GM12878 (cell line): Measurements from ENCODE around the gene DIDO1. TPM values are rescaled to one million over a fixed set of nuclear protein-coding genes. Genes with fewer than 3 reads are reported as not detected.
A peak's percentile ranks its signal among the peaks of the same experiment; 100 is the strongest.

Source experiments
- ATAC-seq: fragments of 200-7000 bp; cut with Tn5 transposase; 3 replicates; pipeline ENCODE4 v1.9.1; 2020; ENCODE audit warnings: mild to moderate bottlenecking, moderate library complexity
- BruUV-seq: library from RNA; stranded (reverse); fragments of 400-500 nt; replicated peaks from 2 replicates; lab custom pipeline; 2021; lab: Mats Ljungman, UMichigan
- CTCF ChIA-PET: fragments of 300-600 bp; sonication (Branson Sonifier 250); formaldehyde crosslinking; extraction: SDS; loops from one replicate; lab custom pipeline; 2021; ENCODE audit warnings: inconsistent platforms; lab: Yijun Ruan, JAX
- POLR2A ChIA-PET: fragments of 350-600 bp; formaldehyde crosslinking; extraction: SDS; loops from one replicate; lab custom pipeline; 2021; ENCODE audit warnings: inconsistent platforms; lab: Charles Lee
- RAD21 ChIA-PET: fragments of 300-600 bp; sonication (Branson Sonifier 250); formaldehyde crosslinking; loops from one replicate; lab custom pipeline; 2023; ENCODE audit warnings: antibody characterized with exemption; ENCODE audit not compliant: unreplicated experiment; lab: Charles Lee
- SMC1A ChIA-PET: fragments of 300-600 bp; sonication (Branson Sonifier 250); formaldehyde crosslinking; loops from one replicate; lab custom pipeline; 2023; ENCODE audit not compliant: unreplicated experiment, uncharacterized antibody; lab: Charles Lee
- DNase-seq: peaks from one replicate; pipeline ENCODE4 v3.0.0-alpha.2; 2011; ENCODE audit warnings: low read depth, low spot score
- FAIRE-seq: peaks from 3 replicates; lab custom pipeline; 2011; peaks lifted over from hg19 to GRCh38; lab: Jason Lieb, UNC
- H2AFZ ChIP-seq: 2 replicates; pipeline ENCODE4 v1.6.0; 2011; ENCODE audit warnings: low read depth, low read length, control low read depth; ENCODE audit not compliant: control insufficient read depth
- H3K27ac ChIP-seq: 2 replicates; pipeline ENCODE4 v1.5.1; 2011; ENCODE audit warnings: control low read depth; ENCODE audit not compliant: control insufficient read depth, insufficient read depth
- H3K27me3 ChIP-seq, 2 experiments: replicated peaks in 1 of 2; 2 replicates each; pipeline versions ENCODE4 v1.6.0 to v1.6.1; 2011; ENCODE audit warnings: low read length in 1 of 2; ENCODE audit not compliant: control insufficient read depth in 2 of 2, insufficient read depth in 2 of 2
- H3K36me3 ChIP-seq, 2 experiments: 2 replicates each; pipeline ENCODE4 v1.5.1; 2011; ENCODE audit warnings: low read length in 1 of 2; ENCODE audit not compliant: control insufficient read depth in 2 of 2, insufficient read depth in 2 of 2
- H3K4me1 ChIP-seq: 2 replicates; pipeline ENCODE4 v1.6.1; 2011; ENCODE audit warnings: mild to moderate bottlenecking, low read length, moderate library complexity, mixed read lengths; ENCODE audit not compliant: control insufficient read depth, insufficient read depth
- H3K4me2 ChIP-seq: 2 replicates; pipeline ENCODE4 v1.6.0; 2011; ENCODE audit warnings: control low read depth; ENCODE audit not compliant: control insufficient read depth, insufficient read depth
- H3K4me3 ChIP-seq: fragments of 200-600 bp; sonication (generic); 2 replicates; pipeline ENCODE4 v1.5.1; 2016
- H3K79me2 ChIP-seq: 2 replicates; pipeline ENCODE4 v1.6.0; 2011; ENCODE audit warnings: low read length; ENCODE audit not compliant: control insufficient read depth, insufficient read depth
- H3K9ac ChIP-seq: 2 replicates; pipeline ENCODE4 v1.8.0; 2011; ENCODE audit warnings: low read length, control low read depth, mixed read lengths; ENCODE audit not compliant: control insufficient read depth, insufficient read depth
- H3K9me3 ChIP-seq: replicated peaks from 3 replicates; pipeline ENCODE4 v1.5.1; 2011; ENCODE audit warnings: mild to moderate bottlenecking, low read length; ENCODE audit not compliant: control insufficient read depth, insufficient read depth
- H4K20me1 ChIP-seq: 2 replicates; pipeline ENCODE4 v1.6.0; 2011; ENCODE audit not compliant: control insufficient read depth, insufficient read depth
- EZH2 ChIP-seq: IDR thresholded peaks from 2 replicates; pipeline ENCODE4 v1.6.1; 2012; ENCODE audit warnings: low read depth, mild to moderate bottlenecking, control low read depth, inconsistent platforms, low read length, borderline replicate concordance; ENCODE audit not compliant: control insufficient read depth
- FOS ChIP-seq: IDR thresholded peaks from 3 replicates; pipeline ENCODE4 v1.6.1; 2011; ENCODE audit warnings: borderline replicate concordance; ENCODE audit not compliant: insufficient read length; ENCODE audit errors: extremely low read depth
- KAT2A ChIP-seq: conservative IDR thresholded peaks from 2 replicates; pipeline ENCODE4 v1.6.1; 2011; ENCODE audit warnings: low read depth, low read length; ENCODE audit not compliant: control insufficient read depth
- NR2C1 ChIP-seq: fragments of 450-650 bp; IDR thresholded peaks from 2 replicates; pipeline ENCODE4 v1.6.1; 2017; ENCODE audit warnings: antibody characterized with exemption, mild to moderate bottlenecking, moderate library complexity
- NRF1 ChIP-seq: conservative IDR thresholded peaks from 2 replicates; pipeline ENCODE4 v1.6.1; 2011; ENCODE audit warnings: mild to moderate bottlenecking, low read depth, low read length, improper control_type of control experiment
- PAX5 ChIP-seq: IDR thresholded peaks from 2 replicates; pipeline ENCODE4 v1.6.1; 2011; ENCODE audit warnings: low read depth, low read length, borderline replicate concordance
- PKNOX1 ChIP-seq: fragments of 450-650 bp; IDR thresholded peaks from 2 replicates; pipeline ENCODE4 v1.6.1; 2016; ENCODE audit warnings: mild to moderate bottlenecking
- RELA ChIP-seq: fragments of 450-650 bp; IDR thresholded peaks from 2 replicates; pipeline ENCODE4 v1.8.0; 2014; ENCODE audit warnings: borderline replicate concordance; ENCODE audit not compliant: partially characterized antibody
- REST ChIP-seq: IDR thresholded peaks from 2 replicates; pipeline ENCODE4 v1.6.1; 2012; ENCODE audit warnings: mild to moderate bottlenecking, low read depth, low read length
- SMAD1 ChIP-seq: fragments of 450-650 bp; IDR thresholded peaks from 2 replicates; pipeline ENCODE4 v1.6.1; 2018; ENCODE audit warnings: mild to moderate bottlenecking, low read depth; ENCODE audit not compliant: partially characterized antibody
- SREBF1 ChIP-seq: IDR thresholded peaks from 2 replicates; pipeline ENCODE4 v1.6.1; 2012; ENCODE audit warnings: mild to moderate bottlenecking, low read length
- SRF ChIP-seq, 2 experiments: IDR thresholded peaks; 2 replicates each; pipeline ENCODE4 v1.6.1; 2011; ENCODE audit warnings: low read depth in 2 of 2, low read length in 2 of 2, mild to moderate bottlenecking in 1 of 2, moderate library complexity in 1 of 2
- TAF1 ChIP-seq: IDR thresholded peaks from 2 replicates; pipeline ENCODE4 v1.6.1; 2011; ENCODE audit warnings: mild to moderate bottlenecking, low read depth, low read length, borderline replicate concordance
- TCF7 ChIP-seq: IDR thresholded peaks from 2 replicates; pipeline ENCODE4 v1.6.1; 2014; ENCODE audit warnings: antibody characterized with exemption, borderline replicate concordance
- WRNIP1 ChIP-seq: IDR thresholded peaks from 2 replicates; pipeline ENCODE4 v1.6.1; 2011; ENCODE audit warnings: low read depth, low read length, improper control_type of control experiment, borderline replicate concordance
- ZNF622 ChIP-seq: fragments of 450-650 bp; IDR thresholded peaks from 2 replicates; pipeline ENCODE4 v1.6.1; 2017; ENCODE audit warnings: mild to moderate bottlenecking, inconsistent platforms
- WGBS: methylation state at CpG from one replicate; pipeline ENCODE4 v1.1.6; 2016; ENCODE audit warnings: low lambda C conversion rate; ENCODE audit not compliant: insufficient replicate concordance, insufficient coverage; ENCODE audit errors: missing lambda C conversion rate; 5-methylcytosine and 5-hydroxymethylcytosine counted together
- in situ Hi-C: fragments of 300-500 bp; cut with MboI; formaldehyde crosslinking; loops from 9 replicates; pipeline ENCODE4 v1.14.3; 2018; ENCODE audit warnings: mixed read lengths
- intact Hi-C: fragments of 100-400 bp; cut with micrococcal nuclease; formaldehyde crosslinking; loops from one replicate; pipeline ENCODE4 v1.14.2; 2022; ENCODE audit not compliant: unreplicated experiment
- polyA plus RNA-seq, 11 experiments: library from polyadenylated mRNA; depleted of rRNA in 4 of 11; unstranded in 6 of 11; stranded (reverse) in 5 of 11; fragments of >200 nt; fragmentation: Nextera tagmentation in 4 of 11; fragmentation: Illumina TruSeq in 1 of 11; extraction: Ambion mirVana in 4 of 11; extraction: Trizol in 1 of 11; gene quantifications; 1 replicate in 1 of 11; 2 replicates in 10 of 11; pipeline versions ENCODE4 v1.2.1 to v1.2.3, GENCODE V29; 2011 to 2016; ENCODE audit warnings: inconsistent platforms in 2 of 11, missing spikeins in 2 of 11, low read depth in 1 of 11
- total RNA-seq, 4 experiments: library from RNA; depleted of rRNA in 3 of 4; stranded (reverse); fragments of >200 nt in 3 of 4; fragmentation: Illumina TruSeq in 1 of 4; extraction: Trizol in 1 of 4; gene quantifications; 2 replicates each; pipeline versions ENCODE4 v1.2.1 to v1.2.3, GENCODE V29; 2013 to 2021

DIDO1 gene
- total and polyA plus RNA-seq, 10 of the 15 experiments (the other 5 are each of a cell fraction or from before 2014, with no cell fraction given): 5.5 to 56.4 (median 38.4) TPM

- no peak for DNase-seq
- intact Hi-C loops: loop anchor here (5.0 kb wide), 1 partner anchor 49 kb away; no protein-coding TSS in a partner anchor
These were observed 25.0 kb upstream of the DIDO1 start for GRCh38 chr20:62951143-62951895.

More at GRCh38 chr20:62951143-62951895, 25.0 kb upstream of the DIDO1 start:
- TF ChIP-seq REST (no peak), EZH2 (no peak), FOS (no peak), SREBF1 (no peak), NRF1 (no peak), KAT2A (no peak), SRF (IDR thresholded peaks at IDR 0.05; ENCODE audit: low read depth in 2 of 2, low read length in 2 of 2) (no peak), WRNIP1 (no peak), RELA (no peak), NR2C1 (no peak), ZNF622 (no peak), SMAD1 (no peak), TAF1 (no peak), PKNOX1 (no peak), TCF7 (no peak), PAX5 (no peak)
- BruUV-seq: no TSS peak
- peaks cover 3% of the 10 kb centered on the region; the same call in 2 of the 3 replicates for H3K9me3 ChIP-seq
- peak overlapping the region; percentile 98; the same call in 1 of the 2 replicates for H3K4me3 ChIP-seq
- H3K79me2 ChIP-seq: peaks cover 37% of the 10 kb centered on the region
- in situ Hi-C loops: no loop called here
- peaks cover 12% of the 10 kb centered on the region for H3K4me1 ChIP-seq
- H3K27me3 ChIP-seq: no peaks in the 10 kb centered on the region
- ATAC-seq: no peak
- CTCF ChIA-PET: no interaction called here
- no peaks in the 10 kb centered on the region for H4K20me1 ChIP-seq
- FAIRE-seq: no peak
- no peak overlapping the region for H2AFZ ChIP-seq
- H3K36me3 ChIP-seq: peaks cover 9 to 15% of the 10 kb centered on the region in 2 experiments; a peak in 3 of 4 replicates
- WGBS: 95% methylated on average over 11 of the region's 11 CpGs
- SMC1A ChIA-PET: interaction anchor here (1.3 kb wide), 1 partner anchor 16 kb away, joined by 3 read pairs; no protein-coding TSS in a partner anchor
- H3K4me2 ChIP-seq: peak overlapping the region; percentile 82
- POLR2A ChIA-PET: interaction anchor here (0.6 kb wide), 1 partner anchor 35 kb away, joined by 3 read pairs; no protein-coding TSS in a partner anchor
- RAD21 ChIA-PET: no interaction called here
- no peak overlapping the region for H3K27ac ChIP-seq
- no peak overlapping the region for H3K9ac ChIP-seq
